Fibroblast of lung (primary cell): Measurements from ENCODE around the gene DESI1. TPM values are rescaled to one million over a fixed set of nuclear protein-coding genes. Genes with fewer than 3 reads are reported as not detected.
"Not testable (repeated sequence)": the region's sequence is repeated elsewhere in the genome, so short reads cannot be mapped to it uniquely, and the experiment has no call there.

Source experiments
- DNase-seq, 2 donors: peaks; one replicate each; pipeline versions ENCODE4 v3.0.0 to v3.0.0-alpha.2; 2010; ENCODE audit warnings: low read depth in 2 of 2
- H2AFZ ChIP-seq: 2 replicates; pipeline ENCODE4 v1.5.1; 2012; ENCODE audit warnings: low read length, control low read depth, inconsistent platforms
- H3K27ac ChIP-seq: 2 replicates; pipeline ENCODE4 v1.5.1; 2011; ENCODE audit warnings: low read length, control low read depth; ENCODE audit not compliant: insufficient read depth
- H3K27me3 ChIP-seq: 2 replicates; pipeline ENCODE4 v1.5.1; 2011; ENCODE audit warnings: mild to moderate bottlenecking, low read length; ENCODE audit not compliant: control insufficient read depth, insufficient read depth
- H3K36me3 ChIP-seq: 2 replicates; pipeline ENCODE4 v1.5.1; 2011; ENCODE audit warnings: low read length; ENCODE audit not compliant: control insufficient read depth, insufficient read depth
- H3K4me1 ChIP-seq: 2 replicates; pipeline ENCODE4 v1.5.1; 2011; ENCODE audit warnings: low read length; ENCODE audit not compliant: control insufficient read depth, insufficient read depth; ENCODE audit errors: extremely low read depth
- H3K4me2 ChIP-seq: 2 replicates; pipeline ENCODE4 v1.5.1; 2011; ENCODE audit warnings: low read length, control low read depth; ENCODE audit not compliant: insufficient read depth; ENCODE audit errors: extremely low read depth
- H3K4me3 ChIP-seq, 4 experiments: fragments of 200-600 bp in 1 of 4; sonication (generic) in 1 of 4; replicated peaks in 1 of 4; 2 replicates each; pipeline ENCODE4 v1.5.1; 2011 to 2016; ENCODE audit warnings: low read length in 4 of 4, low read depth in 3 of 4, mild to moderate bottlenecking in 3 of 4, control low read depth in 2 of 4, inconsistent platforms in 1 of 4, mixed read lengths in 1 of 4; ENCODE audit not compliant: insufficient read depth in 1 of 4; ENCODE audit errors: control extremely low read depth in 1 of 4
- H3K79me2 ChIP-seq: 2 replicates; pipeline ENCODE4 v1.5.1; 2012; ENCODE audit warnings: mild to moderate bottlenecking, low read length, inconsistent platforms; ENCODE audit not compliant: control insufficient read depth, insufficient read depth
- H3K9ac ChIP-seq: 2 replicates; pipeline ENCODE4 v1.5.1; 2011; ENCODE audit warnings: mild to moderate bottlenecking, low read length, control low read depth; ENCODE audit not compliant: insufficient read depth
- H3K9me3 ChIP-seq: 2 replicates; pipeline ENCODE4 v1.5.1; 2012; ENCODE audit warnings: low read depth, low read length; ENCODE audit not compliant: control insufficient read depth, insufficient read depth
- H4K20me1 ChIP-seq: 2 replicates; pipeline ENCODE4 v1.5.1; 2011; ENCODE audit warnings: low read length; ENCODE audit not compliant: control insufficient read depth, insufficient read depth; ENCODE audit errors: extremely low read depth
- EZH2 ChIP-seq: IDR thresholded peaks from 2 replicates; pipeline ENCODE4 v1.5.1; 2012; ENCODE audit warnings: low read length, control low read depth, mild to moderate bottlenecking; ENCODE audit errors: missing control alignments
- polyA plus RNA-seq, 2 donors: library from polyadenylated mRNA; depleted of rRNA in 1 of 2; stranded (reverse) in 1 of 2; unstranded in 1 of 2; fragments of >200 nt; gene quantifications; 2 replicates each; pipeline ENCODE4 v1.2.1, GENCODE V29; 2011 to 2012; ENCODE audit warnings: missing spikeins in 1 of 2
- total RNA-seq: library from RNA; depleted of rRNA; stranded (reverse); fragments of >200 nt; gene quantifications from 2 replicates; pipeline ENCODE4 v1.2.1, GENCODE V29; 2014
- TF ChIP-seq, protein P1 (sequence below), 2 donors: IDR thresholded peaks in 1 of 2; conservative IDR thresholded peaks in 1 of 2; 1 replicate in 1 of 2; 2 replicates in 1 of 2; pipeline ENCODE4 v1.5.1; 2011 to 2012; ENCODE audit warnings: low read length in 2 of 2, control low read depth in 1 of 2, inconsistent platforms in 1 of 2, low read depth in 1 of 2, mild to moderate bottlenecking in 1 of 2

DESI1 gene
- total and polyA plus RNA-seq, 2 donors (not counting 1 experiment from before 2014, with no cell fraction given), result 11.9 to 22.4 TPM

DNA sequence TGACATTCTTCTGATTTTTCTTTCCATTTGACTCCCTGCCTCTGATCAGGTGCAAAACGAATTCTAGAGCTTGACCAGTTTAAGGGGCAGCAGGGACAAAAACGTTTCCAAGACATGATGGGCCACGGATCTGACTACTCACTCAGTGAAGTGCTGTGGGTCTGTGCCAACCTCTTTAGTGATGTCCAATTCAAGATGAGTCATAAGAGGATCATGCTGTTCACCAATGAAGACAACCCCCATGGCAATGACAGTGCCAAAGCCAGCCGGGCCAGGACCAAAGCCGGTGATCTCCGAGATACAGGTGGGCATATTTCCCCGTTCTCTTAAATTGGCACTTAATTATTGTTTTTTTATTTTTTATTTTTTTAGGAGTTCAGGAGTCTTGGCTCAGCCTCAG, 15.6 kb upstream of the DESI1 start:
- DNase-seq, result peak; percentile 19 to 60
- Histone ChIP-seq H3K36me3 (peaks cover 14% of the 10 kb centered on the region), H3K4me2 (no peak overlapping the region)

GRCh38 chr22:41634610-41635009, 13.8 kb upstream of the DESI1 start:
- not testable (repeated sequence) for DNase-seq, H3K9ac ChIP-seq, H3K4me2 ChIP-seq, H4K20me1 ChIP-seq, H2AFZ ChIP-seq, H3K27me3 ChIP-seq, H3K4me1 ChIP-seq, H3K27ac ChIP-seq, H3K79me2 ChIP-seq, H3K9me3 ChIP-seq, H3K4me3 ChIP-seq
- H3K36me3 ChIP-seq, result peaks cover 17% of the 10 kb centered on the region

More for the DNA sequence above, 15.6 kb upstream of the DESI1 start:
- no peak overlapping the region for H3K4me3 ChIP-seq
- H3K4me1 ChIP-seq, result peaks cover 3% of the 10 kb centered on the region
- H3K27ac ChIP-seq, result peak overlapping the region; percentile 19
- no peak overlapping the region for H2AFZ ChIP-seq
- H3K9me3 ChIP-seq, result no peaks in the 10 kb centered on the region
- no peaks in the 10 kb centered on the region for H3K27me3 ChIP-seq
- no peak for TF ChIP-seq EZH2
- TF ChIP-seq, protein P1, sequence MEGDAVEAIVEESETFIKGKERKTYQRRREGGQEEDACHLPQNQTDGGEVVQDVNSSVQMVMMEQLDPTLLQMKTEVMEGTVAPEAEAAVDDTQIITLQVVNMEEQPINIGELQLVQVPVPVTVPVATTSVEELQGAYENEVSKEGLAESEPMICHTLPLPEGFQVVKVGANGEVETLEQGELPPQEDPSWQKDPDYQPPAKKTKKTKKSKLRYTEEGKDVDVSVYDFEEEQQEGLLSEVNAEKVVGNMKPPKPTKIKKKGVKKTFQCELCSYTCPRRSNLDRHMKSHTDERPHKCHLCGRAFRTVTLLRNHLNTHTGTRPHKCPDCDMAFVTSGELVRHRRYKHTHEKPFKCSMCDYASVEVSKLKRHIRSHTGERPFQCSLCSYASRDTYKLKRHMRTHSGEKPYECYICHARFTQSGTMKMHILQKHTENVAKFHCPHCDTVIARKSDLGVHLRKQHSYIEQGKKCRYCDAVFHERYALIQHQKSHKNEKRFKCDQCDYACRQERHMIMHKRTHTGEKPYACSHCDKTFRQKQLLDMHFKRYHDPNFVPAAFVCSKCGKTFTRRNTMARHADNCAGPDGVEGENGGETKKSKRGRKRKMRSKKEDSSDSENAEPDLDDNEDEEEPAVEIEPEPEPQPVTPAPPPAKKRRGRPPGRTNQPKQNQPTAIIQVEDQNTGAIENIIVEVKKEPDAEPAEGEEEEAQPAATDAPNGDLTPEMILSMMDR (conservative IDR thresholded peaks at IDR 0.05 in 1 of 2, IDR thresholded peaks at IDR 0.05 in 1 of 2; ENCODE audit: low read depth in 1 of 2, low read length in 2 of 2), result no peak
- no peak overlapping the region for H3K9ac ChIP-seq
- peaks cover 3% of the 10 kb centered on the region for H4K20me1 ChIP-seq
- H3K79me2 ChIP-seq, result peaks cover 7% of the 10 kb centered on the region

GRCh38 chr22:41631615-41632014, 10.8 kb upstream of the DESI1 start:
- not testable (repeated sequence) for H3K27ac ChIP-seq, H3K9me3 ChIP-seq, H3K4me2 ChIP-seq, H3K27me3 ChIP-seq, H3K9ac ChIP-seq, H3K4me3 ChIP-seq, H3K79me2 ChIP-seq, H3K4me1 ChIP-seq, H2AFZ ChIP-seq, H4K20me1 ChIP-seq, DNase-seq
- peaks cover 17% of the 10 kb centered on the region for H3K36me3 ChIP-seq

- H3K9me3 ChIP-seq, H3K4me3 ChIP-seq, H4K20me1 ChIP-seq, H3K79me2 ChIP-seq, DNase-seq, H3K27ac ChIP-seq, H3K27me3 ChIP-seq, H3K4me1 ChIP-seq, H2AFZ ChIP-seq, H3K4me2 ChIP-seq, H3K9ac ChIP-seq: not testable (repeated sequence)
- peaks cover 15% of the 10 kb centered on the region for H3K36me3 ChIP-seq
These were observed 10.3 kb upstream of the DESI1 start for GRCh38 chr22:41631115-41631514.
